Neural progenitor cell (in vitro differentiated cells): ENCODE measurements around the gene ALDH1L1. TPM values are rescaled to one million over a fixed set of nuclear protein-coding genes. Genes with fewer than 3 reads are reported as not detected.

Source experiments
- DNase-seq: peaks from one replicate; pipeline ENCODE4 v3.0.0-alpha.2; 2016; ENCODE audit warnings: low spot score
- H2AFZ ChIP-seq: fragments of 200-600 bp; sonication (generic); replicated peaks from 2 replicates; pipeline ENCODE4 v1.6.1; 2016; ENCODE audit warnings: antibody characterized with exemption
- H3F3A ChIP-seq: fragments of 200-600 bp; sonication (generic); 2 replicates; pipeline ENCODE4 v1.6.1; 2016; ENCODE audit warnings: antibody characterized with exemption, low read depth
- H3K27ac ChIP-seq: fragments of 200-600 bp; sonication (generic); 2 replicates; pipeline ENCODE4 v1.5.1; 2016; ENCODE audit warnings: mild to moderate bottlenecking
- H3K27me3 ChIP-seq: fragments of 200-600 bp; sonication (generic); 2 replicates; pipeline ENCODE4 v1.6.1; 2016; ENCODE audit warnings: mild to moderate bottlenecking, moderate library complexity
- H3K36me3 ChIP-seq: fragments of 200-600 bp; sonication (generic); 2 replicates; pipeline ENCODE4 v1.5.1; 2016
- H3K4me1 ChIP-seq: fragments of 200-600 bp; sonication (generic); 2 replicates; pipeline ENCODE4 v1.6.1; 2016; ENCODE audit warnings: mixed run types
- H3K4me2 ChIP-seq: fragments of 200-600 bp; sonication (generic); 2 replicates; pipeline ENCODE4 v1.6.1; 2016
- H3K4me3 ChIP-seq: fragments of 200-600 bp; sonication (generic); 2 replicates; pipeline ENCODE4 v1.5.1; 2016
- H3K79me2 ChIP-seq: fragments of 200-600 bp; sonication (generic); 2 replicates; pipeline ENCODE4 v1.6.1; 2016; ENCODE audit warnings: low read depth
- H3K9ac ChIP-seq: fragments of 200-600 bp; sonication (generic); 2 replicates; pipeline ENCODE4 v1.6.1; 2016
- H3K9me3 ChIP-seq: fragments of 200-600 bp; sonication (generic); 2 replicates; pipeline ENCODE4 v1.5.1; 2016; ENCODE audit warnings: low read depth
- H4K20me1 ChIP-seq: fragments of 200-600 bp; sonication (generic); 2 replicates; pipeline ENCODE4 v1.6.1; 2016; ENCODE audit warnings: low read depth
- H3K27ac Mint-ChIP-seq: 3 replicates; pipeline ENCODE4 v1.8.0; 2021; ENCODE audit warnings: mixed read lengths
- H3K27me3 Mint-ChIP-seq: 2 replicates; pipeline ENCODE4 v1.8.0; 2022; ENCODE audit warnings: low read depth, mild to moderate bottlenecking, inconsistent platforms, moderate library complexity, mixed read lengths; ENCODE audit not compliant: insufficient read depth
- H3K36me3 Mint-ChIP-seq: 3 replicates; pipeline ENCODE4 v1.8.0; 2021; ENCODE audit warnings: mixed read lengths
- H3K4me1 Mint-ChIP-seq: 3 replicates; pipeline ENCODE4 v1.8.0; 2021; ENCODE audit warnings: mixed read lengths
- H3K4me3 Mint-ChIP-seq: 3 replicates; pipeline ENCODE4 v1.8.0; 2021; ENCODE audit warnings: mild to moderate bottlenecking, moderate library complexity, mixed read lengths
- H3K9me3 Mint-ChIP-seq: 3 replicates; pipeline ENCODE4 v1.8.0; 2020; ENCODE audit warnings: mixed read lengths
- CTCF ChIP-seq: fragments of 200-600 bp; sonication (generic); IDR thresholded peaks from 2 replicates; pipeline ENCODE4 v1.5.1; 2017; ENCODE audit warnings: antibody characterized with exemption, mild to moderate bottlenecking
- EZH2 ChIP-seq: fragments of 200-600 bp; sonication (generic); IDR thresholded peaks from 2 replicates; pipeline ENCODE4 v1.6.1; 2017; ENCODE audit warnings: antibody characterized with exemption, mild to moderate bottlenecking, moderate library complexity
- EZH2phosphoT487 ChIP-seq: fragments of 200-600 bp; sonication (generic); IDR thresholded peaks from 2 replicates; pipeline ENCODE4 v1.6.1; 2017; ENCODE audit warnings: antibody characterized with exemption
- total RNA-seq: library from RNA; depleted of rRNA; stranded (reverse); fragments of >200 nt; gene quantifications from 2 replicates; pipeline ENCODE4 v1.2.3, GENCODE V29; 2015; ENCODE audit warnings: low replicate concordance

Gene ALDH1L1
- total RNA-seq, 1 donor from 2014 or later: 0.60 TPM

GRCh38 chr3:126207166-126207565 is 26.8 kb upstream of the ALDH1L1 start:
- TF ChIP-seq EZH2phosphoT487 (no peak), EZH2 (no peak), CTCF (no peak)
- Histone ChIP-seq H3K4me1 (peaks cover 8% of the 10 kb centered on the region), H3K27ac (no peak overlapping the region), H3K4me3 (no peak overlapping the region), H3F3A (no peaks in the 10 kb centered on the region), H3K9me3 (no peaks in the 10 kb centered on the region), H4K20me1 (no peaks in the 10 kb centered on the region), H2AFZ (no peak overlapping the region), H3K27me3 (no peaks in the 10 kb centered on the region), H3K36me3 (no peaks in the 10 kb centered on the region), H3K9ac (no peak overlapping the region), H3K79me2 (no peaks in the 10 kb centered on the region), H3K4me2 (no peak overlapping the region)
- peaks cover 8% of the 10 kb centered on the region for H3K27me3 Mint-ChIP-seq
- peaks cover 21% of the 10 kb centered on the region for H3K4me1 Mint-ChIP-seq
- H3K4me3 Mint-ChIP-seq: no peak overlapping the region
- no peak overlapping the region for H3K27ac Mint-ChIP-seq
- H3K9me3 Mint-ChIP-seq: peaks cover 4% of the 10 kb centered on the region
- no peaks in the 10 kb centered on the region for H3K36me3 Mint-ChIP-seq
- no peak for DNase-seq

- Histone ChIP-seq H3K27ac (no peak overlapping the region), H3F3A (no peaks in the 10 kb centered on the region), H4K20me1 (no peaks in the 10 kb centered on the region), H2AFZ (no peak overlapping the region), H3K79me2 (no peaks in the 10 kb centered on the region), H3K27me3 (no peaks in the 10 kb centered on the region), H3K9ac (no peak overlapping the region), H3K9me3 (no peaks in the 10 kb centered on the region), H3K36me3 (no peaks in the 10 kb centered on the region), H3K4me1 (peaks cover 9% of the 10 kb centered on the region), H3K4me2 (no peak overlapping the region), H3K4me3 (no peak overlapping the region)
- no peak for TF ChIP-seq CTCF
- no peak for TF ChIP-seq EZH2
- no peak for TF ChIP-seq EZH2phosphoT487
- H3K36me3 Mint-ChIP-seq: no peaks in the 10 kb centered on the region
- H3K27ac Mint-ChIP-seq: no peak overlapping the region
- peaks cover 4% of the 10 kb centered on the region for H3K9me3 Mint-ChIP-seq
- H3K4me3 Mint-ChIP-seq: no peak overlapping the region
- DNase-seq: no peak
- H3K27me3 Mint-ChIP-seq: peaks cover 8% of the 10 kb centered on the region
- peaks cover 17% of the 10 kb centered on the region for H3K4me1 Mint-ChIP-seq
Measured at GRCh38 chr3:126205717-126206655, 25.6 kb upstream of the ALDH1L1 start.

- no peak overlapping the region for H2AFZ ChIP-seq
- H4K20me1 ChIP-seq: no peaks in the 10 kb centered on the region
- peaks cover 7% of the 10 kb centered on the region for H3K27me3 Mint-ChIP-seq
Measured at GRCh38 chr3:126202680-126203079, 22.3 kb upstream of the ALDH1L1 start.

More at GRCh38 chr3:126202680-126203079, 22.3 kb upstream of the ALDH1L1 start:
- Mint-ChIP-seq H3K4me3 (no peak overlapping the region), H3K4me1 (peaks cover 15% of the 10 kb centered on the region), H3K36me3 (no peaks in the 10 kb centered on the region), H3K27ac (no peak overlapping the region), H3K9me3 (peaks cover 6% of the 10 kb centered on the region)
- Histone ChIP-seq H3K79me2 (no peaks in the 10 kb centered on the region), H3K27ac (no peak overlapping the region), H3K4me1 (peaks cover 9% of the 10 kb centered on the region), H3K9me3 (no peaks in the 10 kb centered on the region), H3K9ac (no peak overlapping the region), H3K27me3 (no peaks in the 10 kb centered on the region), H3K4me3 (no peak overlapping the region), H3F3A (no peaks in the 10 kb centered on the region), H3K4me2 (no peak overlapping the region), H3K36me3 (no peaks in the 10 kb centered on the region)
- peak; percentile 27 for DNase-seq
- TF ChIP-seq EZH2phosphoT487: no peak
- no peak for TF ChIP-seq CTCF
- no peak for TF ChIP-seq EZH2
